Tongue (tissue), 2 donors: ENCODE results near the gene FLCN. TPM values are rescaled to one million over a fixed set of nuclear protein-coding genes. Genes with fewer than 3 reads are reported as not detected.
A peak's percentile ranks its signal among the peaks of the same experiment; 100 is the strongest.
"Not testable (repeated sequence)": the region's sequence is repeated elsewhere in the genome, so short reads cannot be mapped to it uniquely, and the experiment has no call there.

Source experiments
- DNase-seq: peaks from one replicate; pipeline ENCODE4 v3.0.0-alpha.2; 2015
- total RNA-seq: library from RNA; depleted of rRNA; stranded (reverse); fragments of >200 nt; gene quantifications from one replicate; pipeline ENCODE4 v1.2.3, GENCODE V29; 2014

The FLCN gene
- total RNA-seq = 58.9 TPM

- peak; percentile 94 for DNase-seq
Observed at GRCh38 chr17:17237026-17237799, at the start of gene FLCN. FLCN (minus strand) TSS chr17:17237168; CDS start chr17:17228137, 9,031 bp downstream.

- no peak for DNase-seq
Observed at GRCh38 chr17:17285951-17286350, 49.0 kb upstream of the FLCN start.

GRCh38 chr17:17280613-17281549 lies 43.9 kb upstream of the FLCN start, which contains the start of gene COPS3:
COPS3 (minus strand) TSS chr17:17281246; CDS start chr17:17281186, 60 bp downstream.
- DNase-seq = peak; percentile 100

DNA sequence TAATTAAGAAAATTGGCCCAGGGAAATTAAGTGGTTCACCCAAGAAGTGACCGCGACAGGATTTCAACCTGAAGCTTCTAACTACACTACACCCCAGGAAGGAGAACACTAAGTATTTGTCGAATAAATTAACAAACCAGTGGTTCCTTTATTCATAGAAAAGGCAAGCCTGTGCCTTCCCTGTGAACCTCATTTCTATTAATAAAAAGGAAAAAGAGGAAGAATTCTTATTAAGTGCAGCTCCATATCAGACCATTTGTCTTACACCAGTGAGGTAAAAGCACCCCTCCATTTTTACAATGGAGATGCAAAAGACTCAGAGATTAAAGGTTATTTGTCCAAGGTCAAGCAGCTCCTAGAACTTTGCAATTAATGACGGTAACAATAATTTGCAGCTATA lies 42.3 kb upstream of the FLCN start:
- no peak for DNase-seq

GRCh38 chr17:17277431-17277830 lies 40.5 kb upstream of the FLCN start:
- DNase-seq = not testable (repeated sequence)

GRCh38 chr17:17275971-17276370 lies 39.0 kb upstream of the FLCN start:
- no peak for DNase-seq

GRCh38 chr17:17269926-17270773 lies 33.2 kb upstream of the FLCN start:
- DNase-seq = no peak

- DNase-seq = no peak
Observed at GRCh38 chr17:17264430-17264829, 27.5 kb upstream of the FLCN start.

DNA sequence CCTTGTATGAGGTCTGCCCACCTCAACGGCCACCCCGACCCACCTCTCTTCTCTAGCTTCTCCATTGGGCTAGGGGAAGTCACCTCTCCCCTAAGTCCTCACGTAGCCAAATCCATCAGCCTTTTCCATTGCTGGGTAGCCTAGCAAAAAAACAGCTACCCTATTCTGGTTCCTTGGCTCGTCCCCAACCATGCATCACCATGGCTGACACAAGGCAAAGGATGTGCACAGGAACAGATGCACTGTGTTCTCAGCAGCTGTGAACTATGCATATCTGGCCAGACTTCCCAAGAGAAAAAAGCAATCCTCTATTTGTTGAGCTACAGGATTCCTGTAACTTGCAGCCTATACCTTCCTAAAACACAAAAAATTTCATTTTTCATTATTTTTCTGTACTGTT lies 22.0 kb upstream of the FLCN start:
- DNase-seq = peak; percentile 36

DNA sequence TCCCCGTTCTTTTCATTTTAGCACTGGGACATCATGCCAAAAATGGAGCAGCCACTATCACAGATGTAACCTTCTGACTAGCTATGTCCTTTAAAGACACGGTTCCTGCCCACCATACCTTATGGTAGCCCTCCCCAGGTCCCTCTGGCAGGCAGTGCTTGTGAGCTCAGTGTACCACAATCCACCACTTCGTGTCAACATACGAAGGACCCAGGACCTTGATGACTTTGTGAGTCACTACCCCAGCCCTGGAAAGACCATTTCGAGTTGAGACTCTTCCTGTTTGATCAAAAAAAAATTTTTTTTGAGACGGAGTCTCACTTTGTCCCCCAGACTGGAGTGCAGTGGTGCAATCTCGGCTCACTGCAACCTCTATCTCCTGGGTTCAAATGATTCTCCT lies 21.0 kb upstream of the FLCN start:
- no peak for DNase-seq

DNA sequence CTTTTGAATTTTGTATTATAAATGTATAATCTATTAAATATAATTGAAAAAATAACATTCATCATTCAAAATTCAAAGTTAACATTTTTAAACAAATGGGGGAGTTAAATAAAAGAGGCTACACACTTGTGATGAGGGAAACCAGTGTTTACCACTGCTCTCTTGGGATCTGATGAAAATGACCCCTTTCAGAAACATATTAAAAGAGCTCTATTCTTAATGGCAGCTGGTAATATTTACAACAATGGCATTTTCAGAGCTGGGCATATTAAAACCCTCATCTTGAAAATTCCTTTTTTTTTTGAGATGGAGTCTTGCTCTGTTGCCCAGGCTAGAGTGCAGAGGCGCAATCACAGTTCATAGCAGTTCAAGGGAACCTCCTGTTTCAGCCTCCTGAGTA lies 19.3 kb upstream of the FLCN start:
- no peak for DNase-seq

GRCh38 chr17:17255689-17256088 lies 18.7 kb upstream of the FLCN start:
- DNase-seq = not testable (repeated sequence)

DNA sequence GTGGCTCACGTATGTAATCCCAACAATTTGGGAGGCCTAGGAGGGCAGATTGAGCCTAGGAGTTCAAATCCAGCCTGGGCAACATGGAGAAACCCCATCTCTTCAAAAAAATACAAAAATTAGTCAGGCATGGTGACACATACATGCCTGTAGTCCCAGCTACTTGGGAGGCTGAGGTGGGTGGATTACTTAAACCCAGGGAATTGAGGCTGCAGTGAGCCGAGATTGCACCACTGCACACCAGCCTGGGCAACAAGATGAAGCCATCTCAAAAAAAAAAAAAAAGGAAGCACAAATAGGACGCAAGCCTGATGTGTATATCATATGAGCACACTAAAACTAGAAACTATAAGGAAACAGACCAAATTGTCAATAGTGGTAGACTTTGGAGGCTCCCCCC lies 17.1 kb upstream of the FLCN start:
- DNase-seq = no peak

DNA sequence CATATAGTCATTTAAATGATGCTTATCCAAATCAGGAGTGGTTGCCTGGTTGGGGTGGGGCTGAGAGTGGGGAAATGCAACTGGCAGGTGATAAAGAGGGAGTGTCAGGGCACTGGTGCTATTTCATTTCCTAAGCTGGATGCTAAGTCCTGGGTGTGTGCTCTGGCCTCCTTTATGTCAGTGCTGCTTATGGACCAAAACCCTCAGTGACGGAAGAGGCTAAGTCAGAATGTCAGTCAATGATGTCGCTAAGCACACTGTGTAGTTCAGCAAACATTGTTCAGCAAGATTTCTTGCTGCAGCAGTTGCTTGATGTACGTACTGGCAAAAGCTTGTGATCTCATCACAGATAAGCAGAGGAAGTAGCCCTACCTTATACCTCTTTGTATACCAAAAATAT lies 16.4 kb upstream of the FLCN start:
- no peak for DNase-seq

DNA sequence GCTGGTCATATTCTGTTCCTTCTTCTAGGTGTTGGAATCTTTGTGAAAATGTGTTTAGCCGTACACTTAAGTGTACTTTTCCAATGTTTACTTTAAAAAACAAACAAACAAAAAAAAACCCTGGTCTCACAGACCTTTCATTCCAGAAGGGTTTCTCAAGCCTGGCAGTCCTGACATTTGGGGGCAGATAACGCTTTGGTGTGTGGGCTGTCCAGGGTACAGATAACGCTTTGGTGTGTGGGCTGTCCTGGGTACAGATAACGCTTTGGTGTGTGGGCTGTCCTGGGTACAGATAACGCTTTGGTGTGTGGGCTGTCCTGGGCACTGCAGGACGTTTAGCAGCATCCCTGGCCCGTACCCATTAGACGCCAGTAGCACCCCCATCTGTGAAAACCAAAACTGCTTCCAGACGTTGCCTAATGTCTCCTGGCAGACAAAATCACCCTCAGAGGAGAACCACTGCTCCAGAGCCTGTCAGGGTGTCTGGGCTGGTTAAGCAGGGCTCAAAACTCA lies 15.2 kb upstream of the FLCN start:
- DNase-seq = no peak

DNA sequence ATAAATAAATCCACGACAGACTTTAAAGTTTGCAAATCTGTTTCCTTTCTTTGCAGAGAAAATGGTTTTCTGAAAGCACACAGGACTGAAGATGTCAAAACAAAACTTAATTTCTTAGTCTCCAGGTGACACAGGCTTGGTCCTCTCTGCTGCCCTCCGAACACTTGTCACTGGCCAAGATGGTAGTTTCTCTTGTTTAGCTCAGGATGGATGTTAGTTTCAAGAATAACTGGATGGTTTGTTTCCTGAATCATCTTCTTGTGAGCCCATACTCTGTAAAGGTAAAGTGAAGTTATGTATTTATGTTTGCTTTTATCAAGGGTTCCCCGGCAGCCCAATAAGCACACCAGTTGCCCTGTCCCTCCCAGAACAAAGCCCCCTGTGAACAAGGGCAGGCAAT lies 9.9 kb upstream of the FLCN start:
- no peak for DNase-seq

- DNase-seq = no peak
Observed at GRCh38 chr17:17243163-17243562, 6.2 kb upstream of the FLCN start.

DNA sequence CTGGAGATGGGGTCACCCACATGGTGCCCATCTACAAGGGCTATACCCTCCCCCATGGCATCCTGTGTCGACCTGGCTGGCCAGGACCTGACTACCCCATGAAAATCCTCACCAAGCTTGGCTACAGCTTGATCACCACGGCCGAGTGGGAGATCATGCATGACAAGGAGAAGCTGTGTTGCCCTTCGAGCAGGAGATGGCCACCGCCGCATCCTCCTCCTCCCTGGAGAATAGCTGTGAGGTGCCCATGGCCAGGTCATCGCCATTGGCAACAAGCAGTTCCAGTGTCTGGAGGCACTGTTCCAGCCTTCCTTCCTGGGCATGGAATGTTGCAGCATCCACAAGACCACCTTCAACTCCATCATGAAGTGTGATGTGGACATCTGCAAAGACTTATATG lies 5.3 kb upstream of the FLCN start:
- no peak for DNase-seq

GRCh38 chr17:17241656-17242055 lies 4.7 kb upstream of the FLCN start:
- no peak for DNase-seq

GRCh38 chr17:17239832-17240231 lies 2.9 kb upstream of the FLCN start:
- DNase-seq = no peak

GRCh38 chr17:17236295-17237025 lies 508 bp downstream of the FLCN start:
- DNase-seq = peak; percentile 36
